ENCODE results near the gene CERS6. TPM values are rescaled to one million over a fixed set of nuclear protein-coding genes. Genes with fewer than 3 reads are reported as not detected.

Gene CERS6
- polyA plus RNA-seq, 1 donor from 2014 or later: 59.3 TPM

DNA sequence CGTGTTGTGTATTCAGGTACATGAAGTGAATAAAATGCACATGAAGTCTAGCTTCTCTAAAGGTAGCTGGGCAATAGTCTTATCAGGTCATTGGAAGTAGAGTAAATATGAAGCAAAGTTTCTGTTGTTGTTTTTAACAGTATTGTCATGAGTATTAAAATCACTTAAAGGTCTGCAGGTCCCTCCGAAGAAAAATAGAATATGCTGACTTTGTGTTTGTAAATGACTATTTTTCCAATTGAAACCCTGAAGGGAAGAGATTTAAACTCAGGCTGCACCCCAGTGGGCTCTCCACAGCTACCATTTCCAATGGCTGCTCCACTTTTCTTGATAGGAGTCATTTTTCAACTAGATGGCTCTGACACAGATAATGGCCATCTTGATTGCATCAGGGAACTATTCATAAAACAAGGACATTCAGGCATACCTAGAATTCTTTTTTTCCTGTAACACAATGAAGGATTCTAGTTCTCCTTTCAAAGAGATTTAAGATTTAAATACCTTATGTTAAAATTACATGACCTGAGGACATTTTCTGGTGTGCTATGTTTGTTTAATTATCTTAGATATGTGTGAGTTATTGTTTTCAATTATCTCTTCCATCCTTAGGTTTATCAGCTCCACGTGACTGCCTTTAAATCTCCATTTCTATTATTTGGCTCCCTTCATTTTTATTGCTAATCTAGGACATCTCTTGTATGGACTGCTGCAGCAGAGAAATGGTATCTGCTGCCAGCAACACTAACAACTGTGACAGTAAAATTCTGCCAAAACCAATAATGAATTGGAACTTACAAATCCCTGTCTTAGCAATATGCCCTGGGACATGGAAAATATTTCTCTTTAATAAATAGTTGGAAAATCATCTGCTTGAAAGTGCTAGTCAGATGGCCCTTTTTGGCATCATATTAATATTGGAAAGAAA is 197.2 kb downstream of the CERS6 start:
- H3F3A ChIP-seq (ENCODE audit: insufficient read depth, low read length, poor library complexity, severe bottlenecking): peaks cover under 1% of the 10 kb centered on the region
- no peak overlapping the region for H2AFZ ChIP-seq (ENCODE audit: low read depth, low read length)
- no peaks in the 10 kb centered on the region for H3K36me3 ChIP-seq (ENCODE audit: insufficient read depth, low read length)
- H3K4me3 ChIP-seq (ENCODE audit: low read length): no peak overlapping the region
- no peak for TF ChIP-seq EZH2 (IDR thresholded peaks at IDR 0.05; ENCODE audit: borderline replicate concordance, insufficient read depth, low read length, poor library complexity, severe bottlenecking)
- TF ChIP-seq POLR2AphosphoS5 (IDR thresholded peaks at IDR 0.05): peak; percentile 34
- no peak for TF ChIP-seq TAF1 (IDR thresholded peaks at IDR 0.05; ENCODE audit: low read depth)
- TF ChIP-seq MXI1 (conservative IDR thresholded peaks at IDR 0.05; ENCODE audit: poor library complexity, severe bottlenecking): no peak
- TF ChIP-seq, protein P1, sequence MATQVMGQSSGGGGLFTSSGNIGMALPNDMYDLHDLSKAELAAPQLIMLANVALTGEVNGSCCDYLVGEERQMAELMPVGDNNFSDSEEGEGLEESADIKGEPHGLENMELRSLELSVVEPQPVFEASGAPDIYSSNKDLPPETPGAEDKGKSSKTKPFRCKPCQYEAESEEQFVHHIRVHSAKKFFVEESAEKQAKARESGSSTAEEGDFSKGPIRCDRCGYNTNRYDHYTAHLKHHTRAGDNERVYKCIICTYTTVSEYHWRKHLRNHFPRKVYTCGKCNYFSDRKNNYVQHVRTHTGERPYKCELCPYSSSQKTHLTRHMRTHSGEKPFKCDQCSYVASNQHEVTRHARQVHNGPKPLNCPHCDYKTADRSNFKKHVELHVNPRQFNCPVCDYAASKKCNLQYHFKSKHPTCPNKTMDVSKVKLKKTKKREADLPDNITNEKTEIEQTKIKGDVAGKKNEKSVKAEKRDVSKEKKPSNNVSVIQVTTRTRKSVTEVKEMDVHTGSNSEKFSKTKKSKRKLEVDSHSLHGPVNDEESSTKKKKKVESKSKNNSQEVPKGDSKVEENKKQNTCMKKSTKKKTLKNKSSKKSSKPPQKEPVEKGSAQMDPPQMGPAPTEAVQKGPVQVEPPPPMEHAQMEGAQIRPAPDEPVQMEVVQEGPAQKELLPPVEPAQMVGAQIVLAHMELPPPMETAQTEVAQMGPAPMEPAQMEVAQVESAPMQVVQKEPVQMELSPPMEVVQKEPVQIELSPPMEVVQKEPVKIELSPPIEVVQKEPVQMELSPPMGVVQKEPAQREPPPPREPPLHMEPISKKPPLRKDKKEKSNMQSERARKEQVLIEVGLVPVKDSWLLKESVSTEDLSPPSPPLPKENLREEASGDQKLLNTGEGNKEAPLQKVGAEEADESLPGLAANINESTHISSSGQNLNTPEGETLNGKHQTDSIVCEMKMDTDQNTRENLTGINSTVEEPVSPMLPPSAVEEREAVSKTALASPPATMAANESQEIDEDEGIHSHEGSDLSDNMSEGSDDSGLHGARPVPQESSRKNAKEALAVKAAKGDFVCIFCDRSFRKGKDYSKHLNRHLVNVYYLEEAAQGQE (IDR thresholded peaks at IDR 0.05; ENCODE audit: borderline replicate concordance): no peak
- no peak for TF ChIP-seq SMC3 (conservative IDR thresholded peaks at IDR 0.05; ENCODE audit: poor library complexity)
- TF ChIP-seq, protein P2, sequence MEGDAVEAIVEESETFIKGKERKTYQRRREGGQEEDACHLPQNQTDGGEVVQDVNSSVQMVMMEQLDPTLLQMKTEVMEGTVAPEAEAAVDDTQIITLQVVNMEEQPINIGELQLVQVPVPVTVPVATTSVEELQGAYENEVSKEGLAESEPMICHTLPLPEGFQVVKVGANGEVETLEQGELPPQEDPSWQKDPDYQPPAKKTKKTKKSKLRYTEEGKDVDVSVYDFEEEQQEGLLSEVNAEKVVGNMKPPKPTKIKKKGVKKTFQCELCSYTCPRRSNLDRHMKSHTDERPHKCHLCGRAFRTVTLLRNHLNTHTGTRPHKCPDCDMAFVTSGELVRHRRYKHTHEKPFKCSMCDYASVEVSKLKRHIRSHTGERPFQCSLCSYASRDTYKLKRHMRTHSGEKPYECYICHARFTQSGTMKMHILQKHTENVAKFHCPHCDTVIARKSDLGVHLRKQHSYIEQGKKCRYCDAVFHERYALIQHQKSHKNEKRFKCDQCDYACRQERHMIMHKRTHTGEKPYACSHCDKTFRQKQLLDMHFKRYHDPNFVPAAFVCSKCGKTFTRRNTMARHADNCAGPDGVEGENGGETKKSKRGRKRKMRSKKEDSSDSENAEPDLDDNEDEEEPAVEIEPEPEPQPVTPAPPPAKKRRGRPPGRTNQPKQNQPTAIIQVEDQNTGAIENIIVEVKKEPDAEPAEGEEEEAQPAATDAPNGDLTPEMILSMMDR (IDR thresholded peaks at IDR 0.05; ENCODE audit: poor library complexity, severe bottlenecking): no peak
- no peaks in the 10 kb centered on the region for H3K27me3 ChIP-seq (ENCODE audit: insufficient read depth, low read depth, low read length)
- peak overlapping the region; percentile 15 for H3K27ac ChIP-seq (ENCODE audit: low read length)
- H3K4me2 ChIP-seq (ENCODE audit: low read length): no peak overlapping the region
- no peak overlapping the region for H3K9ac ChIP-seq (ENCODE audit: low read length)
- H3K79me2 ChIP-seq (replicated peaks; ENCODE audit: insufficient read depth, low read length): peaks cover 15% of the 10 kb centered on the region
- H3K9me2 ChIP-seq (ENCODE audit: insufficient read depth, low read length): no peaks in the 10 kb centered on the region
- H4K20me1 ChIP-seq (ENCODE audit: insufficient read depth): no peaks in the 10 kb centered on the region
- H3K9me3 ChIP-seq (ENCODE audit: low read length): no peaks in the 10 kb centered on the region

DNA sequence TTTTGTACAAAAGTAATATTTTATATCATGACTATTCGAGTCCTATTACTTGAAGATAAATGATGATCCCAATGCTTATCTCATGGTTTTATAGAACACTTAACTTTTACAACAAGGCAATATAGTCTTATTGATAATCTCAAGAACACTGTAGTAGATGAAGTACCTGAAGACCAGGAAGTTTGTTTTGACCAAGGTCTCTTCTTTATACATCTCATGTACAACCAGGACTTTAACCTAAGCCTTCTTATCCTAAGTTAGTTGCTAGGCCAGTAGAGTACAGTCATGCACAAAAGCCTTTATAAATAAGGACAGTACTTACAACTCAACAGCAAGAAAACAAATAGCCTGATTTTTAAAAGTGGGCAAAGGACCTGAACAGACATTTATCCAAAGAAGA is 198.6 kb downstream of the CERS6 start:
- H3K9me3 ChIP-seq (ENCODE audit: low read length): no peaks in the 10 kb centered on the region
- no peak overlapping the region for H3K4me3 ChIP-seq (ENCODE audit: low read length)
- H2AFZ ChIP-seq (ENCODE audit: low read depth, low read length): no peak overlapping the region

More for the DNA sequence above, 198.6 kb downstream of the CERS6 start:
- peaks cover 3% of the 10 kb centered on the region for H3F3A ChIP-seq (ENCODE audit: insufficient read depth, low read length, poor library complexity, severe bottlenecking)
- H4K20me1 ChIP-seq (ENCODE audit: insufficient read depth): no peaks in the 10 kb centered on the region
- H3K27ac ChIP-seq (ENCODE audit: low read length): no peak overlapping the region
- H3K36me3 ChIP-seq (ENCODE audit: insufficient read depth, low read length): no peaks in the 10 kb centered on the region
- no peak overlapping the region for H3K9ac ChIP-seq (ENCODE audit: low read length)
- no peaks in the 10 kb centered on the region for H3K9me2 ChIP-seq (ENCODE audit: insufficient read depth, low read length)
- H3K79me2 ChIP-seq (replicated peaks; ENCODE audit: insufficient read depth, low read length): peaks cover 10% of the 10 kb centered on the region
- H3K27me3 ChIP-seq (ENCODE audit: insufficient read depth, low read depth, low read length): no peaks in the 10 kb centered on the region
- no peak for TF ChIP-seq POLR2AphosphoS5 (IDR thresholded peaks at IDR 0.05)
- TF ChIP-seq EP300 (conservative IDR thresholded peaks at IDR 0.05; ENCODE audit: poor library complexity, severe bottlenecking): no peak
- no peak overlapping the region for H3K4me2 ChIP-seq (ENCODE audit: low read length)
